GM20000 (cell line): ENCODE results near the gene TRIM40.
A peak's percentile ranks its signal among the peaks of the same experiment; 100 is the strongest.

Source experiments
- DNase-seq: peaks from one replicate; pipeline ENCODE4 v3.0.0; 2012; ENCODE audit warnings: low spot score
- CTCF ChIP-seq: IDR thresholded peaks from 2 replicates; pipeline ENCODE4 v1.5.1; 2012; ENCODE audit warnings: mild to moderate bottlenecking, control low read depth; ENCODE audit errors: extremely low read depth, missing control alignments

The TRIM40 gene

GRCh38 chr6:30121446-30122366 is 14.2 kb upstream of the TRIM40 start:
- no peak for TF ChIP-seq CTCF
- no peak for DNase-seq

GRCh38 chr6:30122515-30122914 is 13.4 kb upstream of the TRIM40 start:
- no peak for DNase-seq

GRCh38 chr6:30127238-30128093 is 8.5 kb upstream of the TRIM40 start:
- TF ChIP-seq CTCF, result no peak
- no peak for DNase-seq

More at GRCh38 chr6:30122515-30122914, 13.4 kb upstream of the TRIM40 start:
- TF ChIP-seq CTCF, result no peak

- DNase-seq, result no peak
- TF ChIP-seq CTCF, result no peak
Observed at GRCh38 chr6:30129265-30130178, 6.4 kb upstream of the TRIM40 start.

GRCh38 chr6:30130179-30130679 is 5.7 kb upstream of the TRIM40 start:
- no peak for TF ChIP-seq CTCF
- no peak for DNase-seq

GRCh38 chr6:30130887-30131862 is 4.8 kb upstream of the TRIM40 start:
- DNase-seq, result peak; percentile 89
- TF ChIP-seq CTCF, result peak; percentile 99
